ENCODE results near the gene CCDC167. TPM values are rescaled to one million over a fixed set of nuclear protein-coding genes. Genes with fewer than 3 reads are reported as not detected.
A peak's percentile ranks its signal among the peaks of the same experiment; 100 is the strongest.

CCDC167 gene
- total and polyA plus RNA-seq, 2 donors from 2014 or later = 15.7 to 63.5 TPM

GRCh38 chr6:37500294-37500608 is 558 bp upstream of the CCDC167 start:
- Histone ChIP-seq H3K27me3 (ENCODE audit: control insufficient read depth, insufficient read depth, low read length) (no peaks in the 10 kb centered on the region), H3K9me3 (ENCODE audit: control insufficient read depth in 2 of 3, insufficient read depth in 1 of 3, low read length in 3 of 3) (no peaks in the 10 kb centered on the region), H3K4me1 (ENCODE audit: control insufficient read depth in 2 of 3, insufficient read depth in 2 of 3, low read depth in 1 of 3, low read length in 3 of 3) (no peaks in the 10 kb centered on the region), H3K36me3 (ENCODE audit: control insufficient read depth in 2 of 3, insufficient read depth in 3 of 3, low read length in 3 of 3) (no peaks in the 10 kb centered on the region), H3K4me3 (ENCODE audit: low read length in 3 of 3) (peak overlapping the region in 1 of 3 donors; percentile 69), H3K9ac (ENCODE audit: low read length in 3 of 3) (peak overlapping the region in 1 of 3 donors; percentile 68), H3K27ac (ENCODE audit: low read depth in 2 of 2, low read length in 2 of 2) (no peak overlapping the region)
- DNase-seq (no peak), FAIRE-seq (no peak)
- no peak for TF ChIP-seq CTCF (IDR thresholded peaks at IDR 0.05; ENCODE audit: borderline replicate concordance, extremely low read depth, insufficient read depth)
- intact Hi-C loops (cut with DNase I) = no loop called here

GRCh38 chr6:37496951-37497885 is 2.5 kb downstream of the CCDC167 start:
- TF ChIP-seq CTCF (IDR thresholded peaks at IDR 0.05; ENCODE audit: borderline replicate concordance, extremely low read depth, insufficient read depth) = no peak
- Histone ChIP-seq H3K9me3 (ENCODE audit: control insufficient read depth in 2 of 3, insufficient read depth in 1 of 3, low read length in 3 of 3) (no peaks in the 10 kb centered on the region), H3K4me3 (ENCODE audit: low read length in 3 of 3) (no peak overlapping the region), H3K36me3 (ENCODE audit: control insufficient read depth in 2 of 3, insufficient read depth in 3 of 3, low read length in 3 of 3) (no peaks in the 10 kb centered on the region), H3K27me3 (ENCODE audit: control insufficient read depth, insufficient read depth, low read length) (no peaks in the 10 kb centered on the region), H3K4me1 (ENCODE audit: control insufficient read depth in 2 of 3, insufficient read depth in 2 of 3, low read depth in 1 of 3, low read length in 3 of 3) (peaks cover 0 to 2% (median 0%) of the 10 kb centered on the region in 3 donors), H3K27ac (ENCODE audit: low read depth in 2 of 2, low read length in 2 of 2) (no peak overlapping the region), H3K9ac (ENCODE audit: low read length in 3 of 3) (no peak overlapping the region)
- intact Hi-C loops (cut with DNase I) = no loop called here
- no peak for FAIRE-seq
- peak in 1 of 5 donors; percentile 20 for DNase-seq

GRCh38 chr6:37495244-37495934 is 4.3 kb downstream of the CCDC167 start:
- Histone ChIP-seq H3K27ac (ENCODE audit: low read depth in 2 of 2, low read length in 2 of 2) (no peak overlapping the region), H3K27me3 (ENCODE audit: control insufficient read depth, insufficient read depth, low read length) (no peaks in the 10 kb centered on the region), H3K4me3 (ENCODE audit: low read length in 3 of 3) (no peak overlapping the region), H3K36me3 (ENCODE audit: control insufficient read depth in 2 of 3, insufficient read depth in 3 of 3, low read length in 3 of 3) (no peaks in the 10 kb centered on the region), H3K9me3 (ENCODE audit: control insufficient read depth in 2 of 3, insufficient read depth in 1 of 3, low read length in 3 of 3) (no peaks in the 10 kb centered on the region), H3K4me1 (ENCODE audit: control insufficient read depth in 2 of 3, insufficient read depth in 2 of 3, low read depth in 1 of 3, low read length in 3 of 3) (peaks cover 0 to 2% (median 0%) of the 10 kb centered on the region in 3 donors), H3K9ac (ENCODE audit: low read length in 3 of 3) (no peak overlapping the region)
- intact Hi-C loops (cut with DNase I) = no loop called here
- peak in 1 of 5 donors; percentile 18 for DNase-seq
- TF ChIP-seq CTCF (IDR thresholded peaks at IDR 0.05; ENCODE audit: borderline replicate concordance, extremely low read depth, insufficient read depth) = no peak
- FAIRE-seq = no peak

Data from kidney (tissue), 14 donors.